ENCODE data around the gene MYBPC2.

MYBPC2 gene

GRCh38 chr19:50422397-50423278 is 10.1 kb upstream of the MYBPC2 start:
- H3K9me3 ChIP-seq (ENCODE audit: control insufficient read depth, insufficient read depth, low read length): no peaks in the 10 kb centered on the region
- peaks cover 21% of the 10 kb centered on the region for H3K36me3 ChIP-seq (ENCODE audit: control insufficient read depth, insufficient read depth, low read length)
- no peak overlapping the region for H3K9ac ChIP-seq (ENCODE audit: low read depth, low read length)
- no peak overlapping the region for H3K4me3 ChIP-seq (ENCODE audit: low read depth, low read length)
- H3K4me1 ChIP-seq (ENCODE audit: control insufficient read depth, insufficient read depth, low read length): peaks cover 3% of the 10 kb centered on the region
- no peaks in the 10 kb centered on the region for H3K27me3 ChIP-seq (ENCODE audit: control insufficient read depth, insufficient read depth, low read length)

- Histone ChIP-seq H3K27me3 (ENCODE audit: control insufficient read depth, insufficient read depth, low read length) (no peaks in the 10 kb centered on the region), H3K9me3 (ENCODE audit: control insufficient read depth, insufficient read depth, low read length) (no peaks in the 10 kb centered on the region), H3K9ac (ENCODE audit: low read depth, low read length) (no peak overlapping the region), H3K4me1 (ENCODE audit: control insufficient read depth, insufficient read depth, low read length) (peaks cover 6% of the 10 kb centered on the region), H3K36me3 (ENCODE audit: control insufficient read depth, insufficient read depth, low read length) (peaks cover 21% of the 10 kb centered on the region), H3K4me3 (ENCODE audit: low read depth, low read length) (no peak overlapping the region)
Measured at GRCh38 chr19:50423279-50424113, 9.2 kb upstream of the MYBPC2 start.

GRCh38 chr19:50425581-50425980 is 7.1 kb upstream of the MYBPC2 start:
- Histone ChIP-seq H3K4me3 (ENCODE audit: low read depth, low read length) (no peak overlapping the region), H3K4me1 (ENCODE audit: control insufficient read depth, insufficient read depth, low read length) (peaks cover 3% of the 10 kb centered on the region), H3K9me3 (ENCODE audit: control insufficient read depth, insufficient read depth, low read length) (no peaks in the 10 kb centered on the region), H3K27me3 (ENCODE audit: control insufficient read depth, insufficient read depth, low read length) (no peaks in the 10 kb centered on the region), H3K9ac (ENCODE audit: low read depth, low read length) (no peak overlapping the region), H3K36me3 (ENCODE audit: control insufficient read depth, insufficient read depth, low read length) (peaks cover 21% of the 10 kb centered on the region)

- peak overlapping the region; percentile 22 for H3K4me3 ChIP-seq (ENCODE audit: low read depth, low read length)
- no peak overlapping the region for H3K9ac ChIP-seq (ENCODE audit: low read depth, low read length)
- H3K9me3 ChIP-seq (ENCODE audit: control insufficient read depth, insufficient read depth, low read length): no peaks in the 10 kb centered on the region
- H3K27me3 ChIP-seq (ENCODE audit: control insufficient read depth, insufficient read depth, low read length): peaks cover 4% of the 10 kb centered on the region
- peaks cover 7% of the 10 kb centered on the region for H3K4me1 ChIP-seq (ENCODE audit: control insufficient read depth, insufficient read depth, low read length)
- peaks cover 16% of the 10 kb centered on the region for H3K36me3 ChIP-seq (ENCODE audit: control insufficient read depth, insufficient read depth, low read length)
Measured at GRCh38 chr19:50427318-50427925, 5.3 kb upstream of the MYBPC2 start.

GRCh38 chr19:50427997-50428425 is 4.7 kb upstream of the MYBPC2 start:
- H3K36me3 ChIP-seq (ENCODE audit: control insufficient read depth, insufficient read depth, low read length): peaks cover 11% of the 10 kb centered on the region
- peaks cover 4% of the 10 kb centered on the region for H3K27me3 ChIP-seq (ENCODE audit: control insufficient read depth, insufficient read depth, low read length)
- no peak overlapping the region for H3K9ac ChIP-seq (ENCODE audit: low read depth, low read length)
- peaks cover 9% of the 10 kb centered on the region for H3K4me1 ChIP-seq (ENCODE audit: control insufficient read depth, insufficient read depth, low read length)
- no peaks in the 10 kb centered on the region for H3K9me3 ChIP-seq (ENCODE audit: control insufficient read depth, insufficient read depth, low read length)
- H3K4me3 ChIP-seq (ENCODE audit: low read depth, low read length): peak overlapping the region; percentile 22

GRCh38 chr19:50428772-50429463 is 3.8 kb upstream of the MYBPC2 start:
- H3K36me3 ChIP-seq (ENCODE audit: control insufficient read depth, insufficient read depth, low read length): peaks cover 4% of the 10 kb centered on the region
- H3K9ac ChIP-seq (ENCODE audit: low read depth, low read length): no peak overlapping the region
- no peak overlapping the region for H3K4me3 ChIP-seq (ENCODE audit: low read depth, low read length)
- H3K27me3 ChIP-seq (ENCODE audit: control insufficient read depth, insufficient read depth, low read length): peaks cover 4% of the 10 kb centered on the region
- peaks cover 10% of the 10 kb centered on the region for H3K4me1 ChIP-seq (ENCODE audit: control insufficient read depth, insufficient read depth, low read length)
- no peaks in the 10 kb centered on the region for H3K9me3 ChIP-seq (ENCODE audit: control insufficient read depth, insufficient read depth, low read length)

- H3K4me3 ChIP-seq (ENCODE audit: low read depth, low read length): peak overlapping the region; percentile 78
- peaks cover 14% of the 10 kb centered on the region for H3K4me1 ChIP-seq (ENCODE audit: control insufficient read depth, insufficient read depth, low read length)
- H3K27me3 ChIP-seq (ENCODE audit: control insufficient read depth, insufficient read depth, low read length): peaks cover 4% of the 10 kb centered on the region
- no peaks in the 10 kb centered on the region for H3K36me3 ChIP-seq (ENCODE audit: control insufficient read depth, insufficient read depth, low read length)
- H3K9me3 ChIP-seq (ENCODE audit: control insufficient read depth, insufficient read depth, low read length): no peaks in the 10 kb centered on the region
- H3K9ac ChIP-seq (ENCODE audit: low read depth, low read length): peak overlapping the region; percentile 65
Measured at GRCh38 chr19:50430888-50431342, 1.8 kb upstream of the MYBPC2 start.

GRCh38 chr19:50431343-50432220 is 1.1 kb upstream of the MYBPC2 start:
- Histone ChIP-seq H3K4me1 (ENCODE audit: control insufficient read depth, insufficient read depth, low read length) (peaks cover 14% of the 10 kb centered on the region), H3K4me3 (ENCODE audit: low read depth, low read length) (peak overlapping the region; percentile 78), H3K27me3 (ENCODE audit: control insufficient read depth, insufficient read depth, low read length) (peaks cover 4% of the 10 kb centered on the region), H3K9ac (ENCODE audit: low read depth, low read length) (peak overlapping the region; percentile 65), H3K36me3 (ENCODE audit: control insufficient read depth, insufficient read depth, low read length) (no peaks in the 10 kb centered on the region), H3K9me3 (ENCODE audit: control insufficient read depth, insufficient read depth, low read length) (no peaks in the 10 kb centered on the region)

GRCh38 chr19:50433201-50434180 is 799 bp downstream of the MYBPC2 start:
- Histone ChIP-seq H3K9me3 (ENCODE audit: control insufficient read depth, insufficient read depth, low read length) (no peaks in the 10 kb centered on the region), H3K36me3 (ENCODE audit: control insufficient read depth, insufficient read depth, low read length) (no peaks in the 10 kb centered on the region), H3K27me3 (ENCODE audit: control insufficient read depth, insufficient read depth, low read length) (peaks cover 4% of the 10 kb centered on the region), H3K4me3 (ENCODE audit: low read depth, low read length) (peak overlapping the region; percentile 62), H3K4me1 (ENCODE audit: control insufficient read depth, insufficient read depth, low read length) (peaks cover 12% of the 10 kb centered on the region), H3K9ac (ENCODE audit: low read depth, low read length) (no peak overlapping the region)

- Histone ChIP-seq H3K9me3 (ENCODE audit: control insufficient read depth, insufficient read depth, low read length) (no peaks in the 10 kb centered on the region), H3K36me3 (ENCODE audit: control insufficient read depth, insufficient read depth, low read length) (no peaks in the 10 kb centered on the region), H3K9ac (ENCODE audit: low read depth, low read length) (no peak overlapping the region), H3K4me3 (ENCODE audit: low read depth, low read length) (no peak overlapping the region), H3K27me3 (ENCODE audit: control insufficient read depth, insufficient read depth, low read length) (peaks cover 4% of the 10 kb centered on the region), H3K4me1 (ENCODE audit: control insufficient read depth, insufficient read depth, low read length) (peaks cover 11% of the 10 kb centered on the region)
Measured at GRCh38 chr19:50434525-50434924, 1.8 kb downstream of the MYBPC2 start.

Measured in iPS-15b (cell line).